Kasumi-1 (cell line): ENCODE measurements around the gene KCTD14.
"Not testable (repeated sequence)": the region's sequence is repeated elsewhere in the genome, so short reads cannot be mapped to it uniquely, and the experiment has no call there.

Experiments used
- DNase-seq, 2 experiments: peaks; one replicate each; lab custom pipeline; 2025; lab: John Stamatoyannopoulos, UW

Gene KCTD14

GRCh38 chr11:78021611-78022010 lies 1.5 kb downstream of the KCTD14 start:
- DNase-seq: no peak

- no peak for DNase-seq
These were observed 2.8 kb downstream of the KCTD14 start for GRCh38 chr11:78020246-78020645.

- no peak for DNase-seq
These were observed 3.3 kb downstream of the KCTD14 start for GRCh38 chr11:78019808-78020207.

- DNase-seq: no peak
These were observed 7.2 kb downstream of the KCTD14 start for GRCh38 chr11:78015878-78016277.

GRCh38 chr11:78014937-78015520 lies 8.0 kb downstream of the KCTD14 start:
- DNase-seq: not testable (repeated sequence)

- DNase-seq: no peak
These were observed 11.8 kb downstream of the KCTD14 start for GRCh38 chr11:78011301-78011700.

- DNase-seq: no peak
These were observed 12.3 kb downstream of the KCTD14 start for GRCh38 chr11:78010755-78011154.

GRCh38 chr11:78010304-78010703 lies 12.8 kb downstream of the KCTD14 start:
- no peak for DNase-seq

- DNase-seq: no peak
These were observed 14.0 kb downstream of the KCTD14 start for GRCh38 chr11:78009062-78009461.

GRCh38 chr11:78000193-78000592 lies 22.9 kb downstream of the KCTD14 start:
- peak; percentile 91 to 97 for DNase-seq

- peak; percentile 13 to 31 for DNase-seq
These were observed 23.5 kb downstream of the KCTD14 start for GRCh38 chr11:77999446-78000030.

GRCh38 chr11:77994434-77995362 lies 28.4 kb downstream of the KCTD14 start, which contains the start of gene INTS4:
Gene INTS4, minus strand, starts transcription at chr11:77994668. Its CDS starts 25 bp downstream, at chr11:77994643.
- peak; percentile 99 for DNase-seq

GRCh38 chr11:77993902-77994301 lies 29.2 kb downstream of the KCTD14 start:
- peak in 1 of 2 experiments; percentile 4 for DNase-seq

GRCh38 chr11:77990981-77991380 lies 32.1 kb downstream of the KCTD14 start:
- DNase-seq: no peak

GRCh38 chr11:77986456-77986855 lies 36.6 kb downstream of the KCTD14 start:
- DNase-seq: not testable (repeated sequence)

- no peak for DNase-seq
These were observed 41.6 kb downstream of the KCTD14 start for GRCh38 chr11:77981346-77981947.

- no peak for DNase-seq
These were observed 54.7 kb downstream of the KCTD14 start for GRCh38 chr11:77968337-77968736.

- no peak for DNase-seq
These were observed 55.3 kb downstream of the KCTD14 start for GRCh38 chr11:77967753-77968152.

- DNase-seq: no peak
These were observed 56.0 kb downstream of the KCTD14 start for GRCh38 chr11:77967121-77967520.

GRCh38 chr11:77966338-77966737 lies 56.7 kb downstream of the KCTD14 start:
- DNase-seq: no peak
